Natural killer cell treated with Interleukin-12 subunit alpha and Interleukin-12 subunit beta and Interleukin-15 and Interleukin-18, amount 100 ng/mL, for 72 hours (primary cell): Measurements from ENCODE around the gene URB1. TPM values are rescaled to one million over a fixed set of nuclear protein-coding genes. Genes with fewer than 3 reads are reported as not detected.
"Not testable (repeated sequence)": the region's sequence is repeated elsewhere in the genome, so short reads cannot be mapped to it uniquely, and the experiment has no call there.

Experiments used
- ATAC-seq, 2 donors: fragments of 150-1000 bp; cut with Tn5 transposase in 1 of 2; sonication (Bioruptor Pico), chemical (Tn5 transposase) in 1 of 2; 2 replicates each; pipeline ENCODE4 v1.10.0; 2021
- DNase-seq: peaks from one replicate; pipeline ENCODE4 v3.0.0; 2022; ENCODE audit warnings: low spot score
- H3K27ac Mint-ChIP-seq, 2 donors: 1 replicate in 1 of 2; 2 replicates in 1 of 2; pipeline ENCODE4 v1.8.0; 2022; ENCODE audit warnings: mixed read lengths in 2 of 2, mild to moderate bottlenecking in 1 of 2, moderate library complexity in 1 of 2
- H3K27me3 Mint-ChIP-seq, 2 donors: 1 replicate in 1 of 2; 2 replicates in 1 of 2; pipeline ENCODE4 v1.8.0; 2022; ENCODE audit warnings: mixed read lengths in 2 of 2
- H3K36me3 Mint-ChIP-seq: one replicate; pipeline ENCODE4 v1.8.0; 2022; ENCODE audit warnings: mixed read lengths
- H3K4me1 Mint-ChIP-seq, 2 donors: 1 replicate in 1 of 2; 2 replicates in 1 of 2; pipeline ENCODE4 v1.8.0; 2022; ENCODE audit warnings: low read depth in 2 of 2, mixed read lengths in 2 of 2, mild to moderate bottlenecking in 1 of 2
- H3K4me3 Mint-ChIP-seq: one replicate; pipeline ENCODE4 v1.8.0; 2022; ENCODE audit warnings: mixed read lengths
- H3K9me3 Mint-ChIP-seq: 2 replicates; pipeline ENCODE4 v1.8.0; 2022; ENCODE audit warnings: mixed read lengths
- total RNA-seq, 2 donors: library from RNA; stranded (reverse); gene quantifications; one replicate each; pipeline ENCODE4 v1.2.3, GENCODE V29; 2022

URB1 gene
- total RNA-seq, 2 donors from 2014 or later, result 21.9 to 56.0 TPM

DNA sequence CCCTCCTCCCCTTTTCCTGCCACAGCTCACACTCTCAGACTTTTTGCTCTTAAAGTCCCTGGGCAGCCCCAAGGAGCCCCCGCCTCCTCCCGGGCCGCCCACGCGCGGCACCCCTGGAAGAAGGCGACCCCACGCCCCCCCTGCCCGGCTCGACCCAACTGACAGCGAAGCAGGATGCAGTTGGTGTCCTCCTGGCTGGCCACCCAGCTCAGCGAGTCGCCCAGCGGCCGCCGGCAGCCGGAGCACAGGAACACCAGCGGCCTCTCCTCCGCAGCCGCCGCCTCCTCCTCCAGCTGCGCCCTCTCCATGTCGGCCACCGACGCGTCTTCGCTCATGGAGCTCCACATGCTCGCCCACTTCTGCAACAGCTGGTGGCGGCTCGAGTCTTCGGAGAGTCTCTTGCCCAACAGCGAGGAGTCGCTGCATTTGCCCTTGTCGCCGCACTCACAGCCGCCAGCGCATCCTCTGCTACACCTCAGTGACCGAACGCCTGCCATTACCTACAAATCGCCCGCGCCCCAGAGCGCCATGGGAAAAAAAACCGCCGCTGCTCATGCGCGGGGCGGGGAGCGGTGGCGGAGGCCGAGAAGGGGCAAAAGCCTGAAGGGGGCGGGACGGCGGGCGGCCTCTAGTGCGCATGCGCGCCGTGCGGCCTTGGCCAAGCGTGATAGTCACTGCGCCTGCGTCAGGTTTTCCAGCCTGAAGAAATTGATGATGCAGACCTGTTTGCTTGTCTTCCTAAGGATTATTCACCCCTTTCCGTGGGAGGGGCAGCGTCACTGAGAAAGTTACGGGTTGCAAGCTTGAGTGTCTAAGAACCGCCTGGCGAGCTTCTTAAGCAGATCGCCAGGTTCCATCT, 114.1 kb downstream of the URB1 start, which contains the start of gene MIS18A:
Gene MIS18A, minus strand, starts transcription at position 532 of the 859 bp plus-strand sequence. Its CDS starts 35 bp downstream, at position 497.
- Mint-ChIP-seq H3K4me3 (peak within 1 kb of the TSS; percentile 97), H3K4me1 (peaks cover 15 to 36% of the 10 kb centered on the region in 2 donors), H3K27me3 (no peaks in the 10 kb centered on the region), H3K27ac (peak within 1 kb of the TSS; percentile 88 to 97), H3K9me3 (no peaks in the 10 kb centered on the region), H3K36me3 (no peaks in the 10 kb centered on the region)
- ATAC-seq (peak; percentile 95 to 96), DNase-seq (peak; percentile 97)

DNA sequence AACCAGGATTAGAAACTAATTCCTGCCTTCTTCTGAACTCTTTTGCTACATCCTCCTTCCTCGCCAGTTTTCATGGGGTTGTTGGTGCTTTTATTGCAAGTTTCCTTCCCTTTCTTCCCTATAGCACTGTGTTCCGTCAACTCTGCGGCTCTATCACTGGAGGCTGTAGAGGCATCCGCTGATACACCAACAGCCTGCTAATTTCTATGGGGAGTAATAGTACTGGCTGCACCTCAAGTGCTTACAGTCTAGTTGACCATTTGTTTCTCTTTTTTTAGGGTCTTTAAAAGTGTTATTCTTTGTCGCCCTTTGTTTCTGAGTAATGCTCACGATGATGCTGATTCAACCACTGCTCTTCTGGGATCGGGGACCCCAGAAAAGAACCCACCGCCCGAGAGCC, 114.7 kb downstream of the URB1 start:
- H3K36me3 Mint-ChIP-seq, result no peaks in the 10 kb centered on the region
- H3K9me3 Mint-ChIP-seq, result no peaks in the 10 kb centered on the region
- no peaks in the 10 kb centered on the region for H3K27me3 Mint-ChIP-seq
- peak overlapping the region; percentile 88 to 97 for H3K27ac Mint-ChIP-seq
- peaks cover 15 to 36% of the 10 kb centered on the region in 2 donors for H3K4me1 Mint-ChIP-seq
- H3K4me3 Mint-ChIP-seq, result peak overlapping the region; percentile 97
- no peak for ATAC-seq
- DNase-seq, result no peak

DNA sequence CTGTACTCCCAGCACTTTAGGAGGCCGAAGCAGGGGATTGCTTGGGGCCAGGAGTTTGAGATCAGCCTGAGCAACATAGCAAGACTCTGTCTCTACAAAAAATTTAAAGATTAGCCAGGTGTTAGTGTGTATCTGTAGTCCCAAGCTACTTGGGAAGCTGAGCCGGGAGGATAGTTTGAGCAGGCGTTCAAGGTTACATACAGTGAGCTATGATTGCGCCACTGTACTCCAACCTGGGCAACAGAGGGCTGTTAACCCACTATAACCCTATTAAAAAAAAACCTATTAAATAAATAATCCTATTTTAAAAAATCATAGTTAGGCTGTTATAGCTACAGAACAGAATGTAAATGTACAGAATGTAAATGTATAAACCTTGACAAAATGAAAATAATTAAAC, 116.1 kb downstream of the URB1 start:
- Mint-ChIP-seq H3K4me1 (peaks cover 15 to 36% of the 10 kb centered on the region in 2 donors), H3K36me3 (no peaks in the 10 kb centered on the region), H3K27me3 (no peaks in the 10 kb centered on the region), H3K4me3 (no peak overlapping the region), H3K27ac (no peak overlapping the region), H3K9me3 (no peaks in the 10 kb centered on the region)
- ATAC-seq (no peak), DNase-seq (no peak)

DNA sequence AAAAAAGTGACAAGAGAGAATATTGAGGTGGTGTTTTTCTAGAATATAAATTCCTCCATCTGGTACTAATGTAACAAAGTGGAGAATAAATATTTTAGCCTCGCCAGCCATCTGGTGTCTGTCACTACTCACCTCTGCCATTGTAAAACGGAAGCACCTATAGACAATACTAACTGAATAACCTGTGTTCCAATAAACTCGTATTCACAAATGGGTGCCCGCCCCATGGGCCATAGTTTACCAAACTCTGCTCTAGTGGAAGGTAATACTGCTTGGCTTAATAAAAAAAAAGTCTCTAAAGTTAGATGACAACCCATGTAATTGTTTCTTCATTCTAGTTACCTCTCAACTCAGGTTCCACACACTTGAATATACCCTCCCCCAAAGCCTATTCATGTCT, 122.1 kb downstream of the URB1 start:
- no peaks in the 10 kb centered on the region for H3K27me3 Mint-ChIP-seq
- no peak for DNase-seq
- peaks cover 6% of the 10 kb centered on the region for H3K36me3 Mint-ChIP-seq
- H3K27ac Mint-ChIP-seq, result no peak overlapping the region
- ATAC-seq, result no peak
- H3K9me3 Mint-ChIP-seq, result no peaks in the 10 kb centered on the region
- H3K4me1 Mint-ChIP-seq, result peaks cover under 1 to 5% of the 10 kb centered on the region in 2 donors
- H3K4me3 Mint-ChIP-seq, result no peak overlapping the region

DNA sequence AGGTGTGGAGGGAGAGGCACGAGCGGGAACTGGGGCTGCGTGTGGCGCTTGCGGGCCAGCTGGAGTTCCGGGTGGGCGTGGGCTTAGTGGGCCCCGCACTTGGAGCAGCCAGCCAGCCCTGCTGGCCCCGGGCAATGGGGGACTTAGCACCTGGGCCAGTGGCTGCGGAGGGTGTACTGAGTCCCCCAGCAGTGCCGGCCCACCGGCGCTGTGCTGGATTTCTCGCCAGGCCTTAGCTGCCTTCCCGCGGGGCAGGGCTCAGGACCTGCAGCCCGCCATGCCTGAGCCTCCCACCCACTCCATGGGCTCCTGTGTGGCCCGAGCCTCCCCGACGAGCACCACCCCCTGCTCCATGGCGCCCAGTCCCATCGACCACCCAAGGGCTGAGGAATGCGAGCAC, 127.5 kb downstream of the URB1 start:
- not testable (repeated sequence) for ATAC-seq, H3K4me3 Mint-ChIP-seq, H3K9me3 Mint-ChIP-seq, DNase-seq, H3K4me1 Mint-ChIP-seq, H3K27me3 Mint-ChIP-seq, H3K27ac Mint-ChIP-seq, H3K36me3 Mint-ChIP-seq

DNA sequence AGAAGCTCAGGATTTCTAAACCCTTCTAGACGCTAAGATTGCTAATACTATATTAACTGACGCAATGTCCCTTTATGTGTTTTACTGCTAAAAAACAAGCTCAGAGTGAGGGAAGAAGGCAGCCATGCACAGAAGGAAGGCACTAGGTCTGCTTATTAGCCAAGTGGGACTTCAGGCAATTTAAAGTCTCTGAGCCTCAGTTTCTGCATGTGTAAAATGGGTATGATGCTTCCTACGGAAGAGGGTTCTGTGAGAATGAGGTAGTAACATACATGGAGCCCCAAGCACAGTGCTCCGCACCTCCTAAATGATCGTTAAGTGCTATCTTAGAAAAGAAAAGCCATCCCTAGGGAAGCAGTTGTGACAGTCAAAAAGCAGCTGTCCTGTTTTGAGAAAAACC, 130.9 kb downstream of the URB1 start:
- peaks cover 0 to 4% of the 10 kb centered on the region in 2 donors for H3K4me1 Mint-ChIP-seq
- DNase-seq (no peak), ATAC-seq (no peak)
- no peaks in the 10 kb centered on the region for H3K9me3 Mint-ChIP-seq
- H3K36me3 Mint-ChIP-seq, result no peaks in the 10 kb centered on the region
- H3K27ac Mint-ChIP-seq, result no peak overlapping the region
- H3K4me3 Mint-ChIP-seq, result no peak overlapping the region
- peaks cover 3 to 7% of the 10 kb centered on the region in 2 donors for H3K27me3 Mint-ChIP-seq

Other genes starting within 250 kb of the URB1 start
- gene MIS18A, start 114.0 kb downstream of the URB1 start, total RNA-seq, result 10 to 100 TPM; 13.4 to 25.2 TPM
- not detected for gene MRAP, start 94.2 kb downstream of the URB1 start, total RNA-seq
- 1 to 10 TPM; 1.2 to 4.7 TPM for gene EVA1C, start 19.7 kb upstream of the URB1 start, total RNA-seq
- 1 to 10 TPM; 1.1 to 1.3 TPM for gene TCP10L, start 192.5 kb upstream of the URB1 start, total RNA-seq
- 10 to 100 TPM; 31.0 to 37.6 TPM for gene CFAP298, start 219.4 kb upstream of the URB1 start, total RNA-seq